HepG2 (cell line): ENCODE measurements around the gene DBN1. TPM values are rescaled to one million over a fixed set of nuclear protein-coding genes. Genes with fewer than 3 reads are reported as not detected.

Source experiments
- AKAP8 ChIP-seq: sonication (generic); formaldehyde crosslinking; IDR thresholded peaks from 2 replicates; pipeline ENCODE4 v1.5.1; 2020; ENCODE audit warnings: mild to moderate bottlenecking, missing genetic modification reagents
- ARNTL ChIP-seq: sonication (generic); formaldehyde crosslinking; IDR thresholded peaks from 2 replicates; pipeline ENCODE4 v1.4.0; 2020; ENCODE audit warnings: mild to moderate bottlenecking, missing genetic modification reagents
- BCL3 ChIP-seq: sonication (generic); formaldehyde crosslinking; IDR thresholded peaks from 2 replicates; pipeline ENCODE4 v1.5.1; 2020; ENCODE audit warnings: mild to moderate bottlenecking, missing genetic modification reagents, moderate library complexity
- BRD4 ChIP-seq: sonication (generic); formaldehyde crosslinking; IDR thresholded peaks from 2 replicates; pipeline ENCODE4 v1.4.0; 2020; ENCODE audit warnings: missing genetic modification reagents
- DNMT3B ChIP-seq: conservative IDR thresholded peaks from 2 replicates; pipeline ENCODE4 v1.6.1; 2016; ENCODE audit warnings: missing biosample characterization, control low read depth
- HMGA1 ChIP-seq: sonication (generic); formaldehyde crosslinking; conservative IDR thresholded peaks from 2 replicates; pipeline ENCODE4 v1.4.0; 2020; ENCODE audit warnings: missing genetic modification reagents
- KMT2A ChIP-seq: sonication (generic); formaldehyde crosslinking; IDR thresholded peaks from 2 replicates; pipeline ENCODE4 v1.4.0; 2020; ENCODE audit warnings: missing genetic modification reagents
- MEF2D ChIP-seq: sonication (generic); formaldehyde crosslinking; IDR thresholded peaks from 2 replicates; pipeline ENCODE4 v1.5.1; 2020; ENCODE audit warnings: mild to moderate bottlenecking, missing genetic modification reagents
- MXI1 ChIP-seq: IDR thresholded peaks from 3 replicates; pipeline ENCODE4 v1.6.1; 2012; ENCODE audit warnings: low read depth, low read length, inconsistent platforms, borderline replicate concordance
- RBFOX2 ChIP-seq: fragments of 200-400 bp; formaldehyde crosslinking; IDR thresholded peaks from 2 replicates; pipeline ENCODE4 v1.6.1; 2017; ENCODE audit warnings: low read depth, mild to moderate bottlenecking, low read length
- SAP130 ChIP-seq: IDR thresholded peaks from 2 replicates; pipeline ENCODE4 v1.6.1; 2016; ENCODE audit warnings: low read depth
- SOX6 ChIP-seq, 2 experiments: fragments of 450-650 bp in 1 of 2; sonication (generic) in 1 of 2; formaldehyde crosslinking in 1 of 2; IDR thresholded peaks; 2 replicates each; pipeline versions ENCODE4 v1.4.0 to v1.6.1; 2017 to 2020; ENCODE audit warnings: antibody characterized with exemption in 1 of 2, mild to moderate bottlenecking in 1 of 2, missing genetic modification reagents in 1 of 2
- STAG1 ChIP-seq: sonication (generic); formaldehyde crosslinking; IDR thresholded peaks from 2 replicates; pipeline ENCODE4 v1.4.0; 2020; ENCODE audit warnings: missing genetic modification reagents
- TEAD3 ChIP-seq: optimal IDR thresholded peaks from 2 replicates; pipeline ENCODE3; 2016; ENCODE audit warnings: borderline replicate concordance
- TGIF2 ChIP-seq: IDR thresholded peaks from 2 replicates; pipeline ENCODE4 v1.6.1; 2016; ENCODE audit warnings: control low read depth, missing compliant biosample characterization
- XRCC5 ChIP-seq: fragments of 200-400 bp; formaldehyde crosslinking; optimal IDR thresholded peaks from 2 replicates; pipeline ENCODE3; 2017; ENCODE audit warnings: mild to moderate bottlenecking, low read length
- ZBTB26 ChIP-seq: IDR thresholded peaks from 2 replicates; pipeline ENCODE4 v1.6.1; 2016; ENCODE audit warnings: missing compliant biosample characterization, missing genetic modification reagents, borderline replicate concordance
- ZBTB7B ChIP-seq: sonication (generic); formaldehyde crosslinking; IDR thresholded peaks from 2 replicates; pipeline ENCODE4 v1.4.0; 2020; ENCODE audit warnings: missing genetic modification reagents
- ZKSCAN5 ChIP-seq: sonication (generic); formaldehyde crosslinking; IDR thresholded peaks from 2 replicates; pipeline ENCODE4 v1.5.1; 2020; ENCODE audit warnings: mild to moderate bottlenecking, missing genetic modification reagents
- ZNF704 ChIP-seq: sonication (generic); formaldehyde crosslinking; IDR thresholded peaks from 2 replicates; pipeline ENCODE4 v1.8.1; 2023; ENCODE audit warnings: mild to moderate bottlenecking, inconsistent platforms, moderate library complexity, missing genetic modification reagents, borderline replicate concordance
- ZNF775 ChIP-seq: sonication (generic); formaldehyde crosslinking; IDR thresholded peaks from 2 replicates; pipeline ENCODE4 v1.4.0; 2020; ENCODE audit warnings: missing genetic modification reagents, mild to moderate bottlenecking, moderate library complexity, borderline replicate concordance
- ZSCAN12 ChIP-seq: sonication (generic); formaldehyde crosslinking; IDR thresholded peaks from 2 replicates; pipeline ENCODE4 v1.9.0; 2021; ENCODE audit warnings: mild to moderate bottlenecking, missing genetic modification reagents
- polyA plus RNA-seq, 8 experiments: library from polyadenylated mRNA; depleted of rRNA in 3 of 8; stranded (reverse) in 7 of 8; unstranded in 1 of 8; fragments of >200 nt; fragmentation: Illumina TruSeq in 4 of 8; extraction: Trizol in 4 of 8; gene quantifications; 2 replicates each; pipeline versions ENCODE4 v1.2.1 to v1.2.3, GENCODE V29; 2011 to 2016; ENCODE audit warnings: low read depth in 4 of 8, missing spikeins in 1 of 8, mixed read lengths in 1 of 8; ENCODE audit not compliant: insufficient read depth in 1 of 8
- total RNA-seq, 5 experiments: library from RNA; depleted of rRNA; stranded (reverse); fragments of >200 nt; fragmentation: Illumina TruSeq; extraction: Trizol; gene quantifications; 2 replicates each; pipeline ENCODE4 v1.2.3, GENCODE V29; 2016; ENCODE audit warnings: low read depth in 1 of 5
- TF ChIP-seq, protein P1 (sequence below): sonication (generic); formaldehyde crosslinking; IDR thresholded peaks from 2 replicates; pipeline ENCODE4 v1.4.0; 2020; ENCODE audit warnings: missing genetic modification reagents, borderline replicate concordance
- TF ChIP-seq, protein P2 (sequence below): sonication (generic); formaldehyde crosslinking; IDR thresholded peaks from 2 replicates; pipeline ENCODE4 v1.4.0; 2020; ENCODE audit warnings: missing genetic modification reagents

The DBN1 gene
- total and polyA plus RNA-seq, 2 of the 13 experiments (the other 11 are each of a cell fraction or from before 2014, with no cell fraction given): 27.0 to 37.3 TPM

DNA sequence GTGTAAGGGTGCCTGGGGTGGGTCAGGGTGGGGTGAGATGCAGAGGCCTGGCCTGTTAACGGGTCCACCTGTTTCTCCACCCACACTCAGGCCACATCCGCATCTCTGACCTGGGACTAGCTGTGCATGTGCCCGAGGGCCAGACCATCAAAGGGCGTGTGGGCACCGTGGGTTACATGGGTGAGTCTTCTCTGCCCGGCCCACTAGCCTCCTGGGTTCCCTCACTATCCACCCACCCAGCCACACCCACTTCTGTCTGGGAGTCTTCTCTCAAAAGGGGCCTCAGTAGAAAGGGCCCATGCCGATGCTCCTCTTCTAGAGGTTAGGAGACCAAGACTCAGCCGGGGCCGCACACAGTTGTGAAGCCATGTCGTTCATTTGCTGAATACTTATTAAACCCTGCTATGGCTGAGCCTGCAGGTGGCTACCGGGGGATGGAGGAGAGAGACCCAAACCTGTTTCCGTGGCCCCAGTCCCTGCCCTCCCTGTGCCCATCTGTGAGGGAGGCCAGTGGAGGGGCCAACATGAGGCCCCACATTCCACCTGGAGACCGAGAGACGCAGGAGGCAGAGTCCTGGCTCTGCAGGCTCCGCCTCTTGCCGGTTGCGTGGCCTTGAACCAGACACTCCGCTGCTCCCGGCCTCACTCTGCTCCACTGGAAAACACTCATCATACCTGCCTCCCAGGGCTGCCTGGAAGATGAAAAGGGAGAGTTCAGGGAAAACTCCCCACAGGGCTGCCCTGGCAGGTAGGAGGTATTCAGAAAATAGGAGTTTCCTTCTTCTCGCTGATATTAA lies 38.3 kb downstream of the DBN1 start (continued):
- no peak for TF ChIP-seq STAG1 (CRISPR knock-in tag)
- TF ChIP-seq AKAP8 (CRISPR knock-in tag): peak; percentile 49; the same call in 1 of the 2 replicates
- TF ChIP-seq KMT2A (CRISPR knock-in tag): no peak
- no peak for TF ChIP-seq XRCC5
- TF ChIP-seq ZBTB7B: no peak
- TF ChIP-seq ZBTB26 (CRISPR knock-in tag): no peak
- TF ChIP-seq RBFOX2: no peak
- no peak for TF ChIP-seq ZKSCAN5 (CRISPR knock-in tag)
- peak; percentile 58 for TF ChIP-seq SAP130
- TF ChIP-seq HMGA1 (CRISPR knock-in tag): no peak
- TF ChIP-seq, protein P1, sequence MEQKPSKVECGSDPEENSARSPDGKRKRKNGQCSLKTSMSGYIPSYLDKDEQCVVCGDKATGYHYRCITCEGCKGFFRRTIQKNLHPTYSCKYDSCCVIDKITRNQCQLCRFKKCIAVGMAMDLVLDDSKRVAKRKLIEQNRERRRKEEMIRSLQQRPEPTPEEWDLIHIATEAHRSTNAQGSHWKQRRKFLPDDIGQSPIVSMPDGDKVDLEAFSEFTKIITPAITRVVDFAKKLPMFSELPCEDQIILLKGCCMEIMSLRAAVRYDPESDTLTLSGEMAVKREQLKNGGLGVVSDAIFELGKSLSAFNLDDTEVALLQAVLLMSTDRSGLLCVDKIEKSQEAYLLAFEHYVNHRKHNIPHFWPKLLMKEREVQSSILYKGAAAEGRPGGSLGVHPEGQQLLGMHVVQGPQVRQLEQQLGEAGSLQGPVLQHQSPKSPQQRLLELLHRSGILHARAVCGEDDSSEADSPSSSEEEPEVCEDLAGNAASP (CRISPR knock-in tag): no peak
- TF ChIP-seq ARNTL (CRISPR knock-in tag): no peak
- TF ChIP-seq ZNF775: no peak
- no peak for TF ChIP-seq DNMT3B
- TF ChIP-seq ZSCAN12: no peak
- TF ChIP-seq SOX6 (IDR thresholded peaks at IDR 0.05): no peak
- peak; percentile 52; the same call in 1 of the 2 replicates for TF ChIP-seq SOX6 (CRISPR knock-in tag; IDR thresholded peaks at IDR 0.05)
- no peak for TF ChIP-seq ZNF704 (CRISPR knock-in tag)
- TF ChIP-seq MEF2D (CRISPR knock-in tag): 0 out of 2 replicates have a peak, but pooled peaks have one; percentile 14
- TF ChIP-seq TEAD3 (CRISPR knock-in tag): peak; percentile 87
- TF ChIP-seq MXI1: 0 out of 3 replicates have a peak, but pooled peaks have one; percentile 32
- TF ChIP-seq, protein P2, sequence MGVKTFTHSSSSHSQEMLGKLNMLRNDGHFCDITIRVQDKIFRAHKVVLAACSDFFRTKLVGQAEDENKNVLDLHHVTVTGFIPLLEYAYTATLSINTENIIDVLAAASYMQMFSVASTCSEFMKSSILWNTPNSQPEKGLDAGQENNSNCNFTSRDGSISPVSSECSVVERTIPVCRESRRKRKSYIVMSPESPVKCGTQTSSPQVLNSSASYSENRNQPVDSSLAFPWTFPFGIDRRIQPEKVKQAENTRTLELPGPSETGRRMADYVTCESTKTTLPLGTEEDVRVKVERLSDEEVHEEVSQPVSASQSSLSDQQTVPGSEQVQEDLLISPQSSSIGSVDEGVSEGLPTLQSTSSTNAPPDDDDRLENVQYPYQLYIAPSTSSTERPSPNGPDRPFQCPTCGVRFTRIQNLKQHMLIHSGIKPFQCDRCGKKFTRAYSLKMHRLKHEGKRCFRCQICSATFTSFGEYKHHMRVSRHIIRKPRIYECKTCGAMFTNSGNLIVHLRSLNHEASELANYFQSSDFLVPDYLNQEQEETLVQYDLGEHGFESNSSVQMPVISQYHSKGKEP (CRISPR knock-in tag): no peak
- TF ChIP-seq BCL3 (CRISPR knock-in tag): no peak
- no peak for TF ChIP-seq TGIF2 (CRISPR knock-in tag)
- no peak for TF ChIP-seq BRD4 (CRISPR knock-in tag)
